GM23248 (cell line): Measurements from ENCODE around the gene ZNF580.

Source experiments
- EZH2 ChIP-seq: fragments of 200-600 bp; sonication (generic); IDR thresholded peaks from 2 replicates; pipeline ENCODE4 v1.6.1; 2018; ENCODE audit warnings: antibody characterized with exemption, mild to moderate bottlenecking; ENCODE audit not compliant: insufficient read depth, poor library complexity, severe bottlenecking
- EZH2phosphoT487 ChIP-seq: fragments of 200-600 bp; sonication (generic); IDR thresholded peaks from 2 replicates; pipeline ENCODE4 v1.6.1; 2018; ENCODE audit warnings: antibody characterized with exemption, moderate library complexity, mild to moderate bottlenecking, low read depth; ENCODE audit not compliant: insufficient read depth

- no peak for TF ChIP-seq EZH2phosphoT487
- TF ChIP-seq EZH2: no peak
Observed at GRCh38 chr19:55656988-55657747, 16.4 kb downstream of the ZNF580 start.
